Fibroblast of lung (primary cell): ENCODE measurements around the gene TRAM2. TPM values are rescaled to one million over a fixed set of nuclear protein-coding genes. Genes with fewer than 3 reads are reported as not detected.

Experiments used
- DNase-seq, 2 donors: peaks; one replicate each; pipeline versions ENCODE4 v3.0.0 to v3.0.0-alpha.2; 2010; ENCODE audit warnings: low read depth in 2 of 2
- H2AFZ ChIP-seq: 2 replicates; pipeline ENCODE4 v1.5.1; 2012; ENCODE audit warnings: low read length, control low read depth, inconsistent platforms
- H3K27ac ChIP-seq: 2 replicates; pipeline ENCODE4 v1.5.1; 2011; ENCODE audit warnings: low read length, control low read depth; ENCODE audit not compliant: insufficient read depth
- H3K27me3 ChIP-seq: 2 replicates; pipeline ENCODE4 v1.5.1; 2011; ENCODE audit warnings: mild to moderate bottlenecking, low read length; ENCODE audit not compliant: control insufficient read depth, insufficient read depth
- H3K36me3 ChIP-seq: 2 replicates; pipeline ENCODE4 v1.5.1; 2011; ENCODE audit warnings: low read length; ENCODE audit not compliant: control insufficient read depth, insufficient read depth
- H3K4me1 ChIP-seq: 2 replicates; pipeline ENCODE4 v1.5.1; 2011; ENCODE audit warnings: low read length; ENCODE audit not compliant: control insufficient read depth, insufficient read depth; ENCODE audit errors: extremely low read depth
- H3K4me2 ChIP-seq: 2 replicates; pipeline ENCODE4 v1.5.1; 2011; ENCODE audit warnings: low read length, control low read depth; ENCODE audit not compliant: insufficient read depth; ENCODE audit errors: extremely low read depth
- H3K4me3 ChIP-seq, 4 experiments: fragments of 200-600 bp in 1 of 4; sonication (generic) in 1 of 4; replicated peaks in 1 of 4; 2 replicates each; pipeline ENCODE4 v1.5.1; 2011 to 2016; ENCODE audit warnings: low read length in 4 of 4, low read depth in 3 of 4, mild to moderate bottlenecking in 3 of 4, control low read depth in 2 of 4, inconsistent platforms in 1 of 4, mixed read lengths in 1 of 4; ENCODE audit not compliant: insufficient read depth in 1 of 4; ENCODE audit errors: control extremely low read depth in 1 of 4
- H3K79me2 ChIP-seq: 2 replicates; pipeline ENCODE4 v1.5.1; 2012; ENCODE audit warnings: mild to moderate bottlenecking, low read length, inconsistent platforms; ENCODE audit not compliant: control insufficient read depth, insufficient read depth
- H3K9ac ChIP-seq: 2 replicates; pipeline ENCODE4 v1.5.1; 2011; ENCODE audit warnings: mild to moderate bottlenecking, low read length, control low read depth; ENCODE audit not compliant: insufficient read depth
- H3K9me3 ChIP-seq: 2 replicates; pipeline ENCODE4 v1.5.1; 2012; ENCODE audit warnings: low read depth, low read length; ENCODE audit not compliant: control insufficient read depth, insufficient read depth
- H4K20me1 ChIP-seq: 2 replicates; pipeline ENCODE4 v1.5.1; 2011; ENCODE audit warnings: low read length; ENCODE audit not compliant: control insufficient read depth, insufficient read depth; ENCODE audit errors: extremely low read depth
- EZH2 ChIP-seq: IDR thresholded peaks from 2 replicates; pipeline ENCODE4 v1.5.1; 2012; ENCODE audit warnings: low read length, control low read depth, mild to moderate bottlenecking; ENCODE audit errors: missing control alignments
- polyA plus RNA-seq, 2 donors: library from polyadenylated mRNA; depleted of rRNA in 1 of 2; stranded (reverse) in 1 of 2; unstranded in 1 of 2; fragments of >200 nt; gene quantifications; 2 replicates each; pipeline ENCODE4 v1.2.1, GENCODE V29; 2011 to 2012; ENCODE audit warnings: missing spikeins in 1 of 2
- total RNA-seq: library from RNA; depleted of rRNA; stranded (reverse); fragments of >200 nt; gene quantifications from 2 replicates; pipeline ENCODE4 v1.2.1, GENCODE V29; 2014
- TF ChIP-seq, protein P1 (sequence below), 2 donors: IDR thresholded peaks in 1 of 2; conservative IDR thresholded peaks in 1 of 2; 1 replicate in 1 of 2; 2 replicates in 1 of 2; pipeline ENCODE4 v1.5.1; 2011 to 2012; ENCODE audit warnings: low read length in 2 of 2, control low read depth in 1 of 2, inconsistent platforms in 1 of 2, low read depth in 1 of 2, mild to moderate bottlenecking in 1 of 2

The TRAM2 gene
- total and polyA plus RNA-seq, 2 donors (not counting 1 experiment from before 2014, with no cell fraction given), result 131 to 252 TPM

DNA sequence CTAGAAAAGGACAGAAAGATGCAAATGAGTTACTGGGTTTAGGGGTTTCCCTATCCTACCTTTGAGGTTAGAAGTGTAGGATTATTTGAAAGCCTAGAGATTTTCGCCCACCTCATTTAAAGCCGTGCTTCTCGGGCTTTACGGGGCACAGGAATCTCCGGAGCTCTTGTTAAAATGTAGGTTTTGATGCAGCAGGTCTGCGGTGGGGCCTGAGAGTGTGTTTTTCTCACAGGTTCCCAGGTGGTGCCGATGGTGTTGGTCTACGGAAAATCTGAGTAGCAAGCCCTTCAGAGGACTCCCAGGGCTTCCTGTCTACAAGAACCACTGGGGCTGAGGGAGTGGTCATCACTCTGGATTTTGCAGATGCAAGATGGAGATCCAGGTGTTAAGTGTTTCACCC, 47.5 kb downstream of the TRAM2 start:
- no peak overlapping the region for H3K4me3 ChIP-seq
- no peak overlapping the region for H3K9ac ChIP-seq
- H3K27me3 ChIP-seq, result no peaks in the 10 kb centered on the region
- no peak overlapping the region for H2AFZ ChIP-seq
- H3K9me3 ChIP-seq, result no peaks in the 10 kb centered on the region
- H3K79me2 ChIP-seq, result peaks cover 84% of the 10 kb centered on the region
- H3K4me2 ChIP-seq, result no peak overlapping the region
- no peak for TF ChIP-seq EZH2
- TF ChIP-seq, protein P1, sequence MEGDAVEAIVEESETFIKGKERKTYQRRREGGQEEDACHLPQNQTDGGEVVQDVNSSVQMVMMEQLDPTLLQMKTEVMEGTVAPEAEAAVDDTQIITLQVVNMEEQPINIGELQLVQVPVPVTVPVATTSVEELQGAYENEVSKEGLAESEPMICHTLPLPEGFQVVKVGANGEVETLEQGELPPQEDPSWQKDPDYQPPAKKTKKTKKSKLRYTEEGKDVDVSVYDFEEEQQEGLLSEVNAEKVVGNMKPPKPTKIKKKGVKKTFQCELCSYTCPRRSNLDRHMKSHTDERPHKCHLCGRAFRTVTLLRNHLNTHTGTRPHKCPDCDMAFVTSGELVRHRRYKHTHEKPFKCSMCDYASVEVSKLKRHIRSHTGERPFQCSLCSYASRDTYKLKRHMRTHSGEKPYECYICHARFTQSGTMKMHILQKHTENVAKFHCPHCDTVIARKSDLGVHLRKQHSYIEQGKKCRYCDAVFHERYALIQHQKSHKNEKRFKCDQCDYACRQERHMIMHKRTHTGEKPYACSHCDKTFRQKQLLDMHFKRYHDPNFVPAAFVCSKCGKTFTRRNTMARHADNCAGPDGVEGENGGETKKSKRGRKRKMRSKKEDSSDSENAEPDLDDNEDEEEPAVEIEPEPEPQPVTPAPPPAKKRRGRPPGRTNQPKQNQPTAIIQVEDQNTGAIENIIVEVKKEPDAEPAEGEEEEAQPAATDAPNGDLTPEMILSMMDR (conservative IDR thresholded peaks at IDR 0.05 in 1 of 2, IDR thresholded peaks at IDR 0.05 in 1 of 2; ENCODE audit: low read depth in 1 of 2, low read length in 2 of 2), result no peak
- no peaks in the 10 kb centered on the region for H4K20me1 ChIP-seq
- H3K27ac ChIP-seq, result no peak overlapping the region
- peaks cover 18% of the 10 kb centered on the region for H3K36me3 ChIP-seq
- DNase-seq, result no peak
- H3K4me1 ChIP-seq, result peaks cover 15% of the 10 kb centered on the region

DNA sequence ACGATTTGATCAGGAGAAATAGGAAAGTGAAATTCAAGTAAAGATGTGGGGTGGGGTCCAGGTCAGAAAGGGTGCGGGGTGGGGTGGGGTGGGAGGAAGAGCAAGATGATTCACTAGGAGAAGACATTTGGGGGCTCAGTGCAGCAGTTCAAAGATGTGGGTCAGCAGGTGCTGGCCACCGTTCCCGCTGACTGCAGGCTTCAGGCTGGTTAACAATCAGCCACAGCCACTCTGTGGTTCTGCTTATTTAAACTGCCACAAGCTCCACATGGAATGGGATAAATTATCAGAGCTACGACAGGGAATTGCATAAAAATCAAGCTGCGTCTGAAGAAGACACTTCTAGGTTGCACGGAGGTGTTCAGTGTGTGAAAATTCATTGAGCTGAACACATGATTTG, 49.4 kb downstream of the TRAM2 start:
- H4K20me1 ChIP-seq, result no peaks in the 10 kb centered on the region
- peaks cover 14% of the 10 kb centered on the region for H3K36me3 ChIP-seq
- H3K27ac ChIP-seq, result no peak overlapping the region
- no peaks in the 10 kb centered on the region for H3K27me3 ChIP-seq
- peaks cover 24% of the 10 kb centered on the region for H3K4me1 ChIP-seq
- H3K4me2 ChIP-seq, result no peak overlapping the region
- no peak for TF ChIP-seq EZH2
- TF ChIP-seq, protein P1 (conservative IDR thresholded peaks at IDR 0.05 in 1 of 2, IDR thresholded peaks at IDR 0.05 in 1 of 2; ENCODE audit: low read depth in 1 of 2, low read length in 2 of 2), result no peak
- no peaks in the 10 kb centered on the region for H3K9me3 ChIP-seq
- no peak for DNase-seq
- H3K9ac ChIP-seq, result no peak overlapping the region
- H3K4me3 ChIP-seq, result no peak overlapping the region
- H3K79me2 ChIP-seq, result peaks cover 84% of the 10 kb centered on the region
- H2AFZ ChIP-seq, result no peak overlapping the region

DNA sequence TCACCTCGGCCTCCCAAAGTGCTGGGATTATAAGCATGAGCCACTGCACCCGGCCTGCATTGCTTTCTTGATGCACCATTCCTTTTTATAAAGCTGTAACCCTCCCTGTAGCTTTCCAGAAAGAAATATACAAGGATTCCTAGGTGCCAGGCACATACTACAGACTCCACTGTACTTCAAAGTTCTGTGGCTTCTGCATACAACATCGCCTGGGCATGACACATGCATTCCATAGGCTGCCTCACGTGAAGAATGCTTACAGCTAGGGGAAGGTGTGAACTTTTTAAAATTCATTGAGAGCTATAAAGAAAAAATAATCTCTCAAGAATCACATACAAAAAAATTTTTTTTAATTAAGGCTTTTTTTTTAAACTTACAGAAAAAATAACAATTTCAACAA, 50.2 kb downstream of the TRAM2 start:
- H3K4me3 ChIP-seq, result no peak overlapping the region
- H3K36me3 ChIP-seq, result peaks cover 14% of the 10 kb centered on the region
- H2AFZ ChIP-seq, result no peak overlapping the region
- no peaks in the 10 kb centered on the region for H3K27me3 ChIP-seq
- TF ChIP-seq EZH2, result no peak
- TF ChIP-seq, protein P1 (conservative IDR thresholded peaks at IDR 0.05 in 1 of 2, IDR thresholded peaks at IDR 0.05 in 1 of 2; ENCODE audit: low read depth in 1 of 2, low read length in 2 of 2), result no peak
- peaks cover 28% of the 10 kb centered on the region for H3K4me1 ChIP-seq
- no peak overlapping the region for H3K4me2 ChIP-seq
- H3K9me3 ChIP-seq, result no peaks in the 10 kb centered on the region
- no peak overlapping the region for H3K27ac ChIP-seq
- peaks cover 81% of the 10 kb centered on the region for H3K79me2 ChIP-seq
- H3K9ac ChIP-seq, result no peak overlapping the region
- peak in 1 of 2 donors; percentile 66 for DNase-seq
- H4K20me1 ChIP-seq, result no peaks in the 10 kb centered on the region
